Cerebellar cortex (tissue), 1 donor: Measurements from ENCODE around the gene BAZ1B.
"Not testable (repeated sequence)": the region's sequence is repeated elsewhere in the genome, so short reads cannot be mapped to it uniquely, and the experiment has no call there.

Source experiments
- DNase-seq: peaks from one replicate; pipeline ENCODE4 v3.0.0-alpha.2; 2015; ENCODE audit warnings: low spot score

BAZ1B gene

DNA sequence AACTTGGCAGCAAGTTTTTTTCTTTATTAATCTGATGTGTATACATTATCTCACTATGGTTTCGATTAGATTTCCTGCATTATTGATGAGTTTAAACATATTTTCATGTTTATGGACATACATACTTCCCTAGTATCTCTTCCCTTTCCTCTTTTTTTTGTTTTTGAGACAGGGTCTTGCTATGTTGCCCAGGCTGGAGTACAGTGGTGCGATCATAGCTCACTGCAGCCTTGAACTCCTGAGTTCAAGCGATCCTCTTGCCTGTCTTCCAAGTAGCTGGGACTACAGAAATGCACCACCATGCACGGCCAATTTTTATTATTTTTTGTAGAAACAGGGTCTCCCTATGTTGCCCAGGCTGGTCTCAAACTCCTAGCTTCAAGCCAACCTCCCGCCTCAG lies 18.9 kb downstream of the BAZ1B start:
- DNase-seq = no peak

DNA sequence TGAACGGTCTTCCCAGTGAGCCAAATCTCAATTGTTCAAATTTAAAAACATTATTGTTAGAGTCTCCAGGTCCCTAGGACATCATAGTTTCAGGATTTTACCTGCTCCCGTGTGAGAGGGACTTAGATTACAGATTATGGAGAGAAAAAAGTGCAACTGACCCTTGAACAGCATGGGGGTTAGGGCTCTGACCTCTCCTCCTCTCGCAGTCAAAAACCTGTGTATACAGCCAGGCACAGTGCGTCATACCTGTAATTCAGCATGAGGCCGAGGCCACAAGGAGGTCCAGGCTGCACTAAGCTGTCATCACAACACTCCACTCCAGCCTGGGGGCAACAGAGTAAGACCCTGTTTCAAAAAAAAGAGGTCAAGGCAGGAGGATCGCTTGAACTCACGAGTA lies 25.5 kb downstream of the BAZ1B start:
- no peak for DNase-seq

DNA sequence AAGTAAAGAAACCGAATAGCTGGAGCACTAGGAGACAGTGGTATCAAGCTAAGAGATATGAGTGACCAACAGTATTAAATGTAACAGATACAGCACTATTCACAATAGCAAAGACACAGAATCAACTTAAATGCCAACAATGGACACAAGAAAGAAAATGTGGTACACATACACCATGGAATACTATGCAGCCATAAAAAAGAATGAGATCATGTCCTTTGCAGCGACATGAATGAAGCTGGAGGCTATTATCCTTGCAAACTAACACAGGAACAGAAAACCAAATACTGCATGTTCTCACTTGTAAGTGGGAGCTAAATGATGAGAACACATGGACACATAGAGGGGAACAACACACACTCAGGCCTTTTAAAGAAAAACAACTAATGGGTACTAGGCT lies 26.6 kb downstream of the BAZ1B start:
- not testable (repeated sequence) for DNase-seq

DNA sequence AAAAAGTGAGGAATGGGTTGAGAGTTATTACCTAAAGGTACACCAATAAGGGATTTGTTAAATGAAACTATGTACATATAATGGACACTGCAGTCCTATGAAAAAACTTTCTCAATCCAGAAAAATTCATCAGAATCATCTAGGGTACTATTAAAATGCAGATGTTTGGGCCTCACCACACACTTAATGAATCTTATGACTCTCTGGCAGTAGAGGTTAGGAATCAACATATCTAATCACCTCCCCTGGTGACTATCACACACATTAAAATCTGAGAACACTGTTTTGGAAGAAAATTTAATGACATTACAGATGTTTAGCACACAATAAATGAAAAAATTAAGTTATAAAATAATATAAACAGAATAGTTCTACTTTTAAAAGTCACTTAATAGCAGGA lies 32.1 kb downstream of the BAZ1B start:
- no peak for DNase-seq

DNA sequence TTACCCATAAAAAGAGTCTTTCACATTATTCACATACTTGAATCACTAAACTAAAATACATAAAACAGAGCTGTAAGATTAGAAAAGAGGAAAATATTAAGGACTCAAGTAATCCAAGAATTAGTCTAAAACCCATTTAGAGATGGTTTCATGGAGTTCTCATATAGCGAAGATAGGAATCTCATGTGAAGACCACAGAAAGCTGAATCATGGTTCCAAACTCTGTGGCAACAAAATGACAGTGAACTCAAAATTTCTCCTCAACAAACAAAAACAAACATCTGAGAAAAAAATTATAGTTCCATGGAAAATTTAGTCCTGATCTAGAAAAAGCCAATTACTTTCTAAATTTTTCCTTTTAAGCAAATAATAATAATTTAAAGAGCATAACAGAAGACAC lies 34.6 kb downstream of the BAZ1B start:
- no peak for DNase-seq

DNA sequence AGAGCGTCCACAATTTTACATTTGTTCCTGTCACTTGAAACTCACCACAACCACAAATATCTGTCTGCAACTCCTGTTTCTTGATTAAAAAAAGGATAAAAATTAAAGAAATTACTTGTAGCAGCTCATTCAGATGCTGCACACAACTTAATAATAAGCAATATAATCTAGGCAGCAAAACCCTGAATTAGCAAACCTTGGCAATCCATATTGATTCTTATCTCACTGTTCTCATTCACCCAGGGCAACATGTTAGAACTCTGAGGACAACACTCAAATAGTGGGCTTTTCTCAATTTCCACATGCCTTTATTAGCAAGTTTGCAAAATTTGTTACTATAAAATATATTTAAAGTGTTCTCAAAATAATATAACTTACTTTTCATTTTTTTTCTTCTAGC lies 38.9 kb downstream of the BAZ1B start:
- DNase-seq = no peak

DNA sequence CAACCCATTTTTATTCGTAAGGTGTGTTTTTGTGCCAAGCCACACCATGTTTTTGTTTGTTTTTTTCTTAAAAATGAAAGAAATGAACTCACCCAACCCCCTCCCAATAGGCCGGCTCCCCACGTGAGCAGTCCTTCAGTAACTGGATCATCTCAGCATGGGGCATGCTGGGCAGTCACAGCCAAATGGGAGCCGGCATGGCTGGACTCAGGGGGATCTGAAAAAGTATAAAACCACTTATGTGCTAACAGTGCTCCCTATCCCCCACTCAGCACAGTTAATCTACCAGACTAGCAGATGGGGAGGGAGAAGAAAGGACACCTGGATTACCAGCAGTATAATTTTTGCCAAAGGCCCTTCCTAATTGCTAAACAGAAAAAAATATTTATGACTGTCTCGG lies 39.3 kb downstream of the BAZ1B start:
- peak; percentile 27 for DNase-seq

DNA sequence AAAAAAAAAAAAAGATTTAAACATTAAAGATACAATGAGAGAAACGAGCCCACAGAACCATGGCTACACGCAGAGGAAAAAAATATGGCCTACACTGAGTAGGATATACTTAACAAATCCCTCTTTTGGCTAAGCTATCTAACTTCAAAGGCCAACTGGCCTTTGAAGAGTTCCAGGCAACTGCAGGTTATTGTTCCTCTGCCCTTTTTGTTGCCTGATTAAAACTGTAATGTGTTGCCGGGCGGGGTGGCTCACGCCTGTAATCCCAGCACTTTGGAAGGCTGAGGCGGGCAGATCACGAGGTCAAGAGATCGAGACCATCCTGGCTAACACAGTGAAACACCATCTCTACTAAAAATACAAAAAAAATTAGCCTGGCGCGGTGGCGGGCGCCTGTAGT lies 40.6 kb downstream of the BAZ1B start:
- not testable (repeated sequence) for DNase-seq

DNA sequence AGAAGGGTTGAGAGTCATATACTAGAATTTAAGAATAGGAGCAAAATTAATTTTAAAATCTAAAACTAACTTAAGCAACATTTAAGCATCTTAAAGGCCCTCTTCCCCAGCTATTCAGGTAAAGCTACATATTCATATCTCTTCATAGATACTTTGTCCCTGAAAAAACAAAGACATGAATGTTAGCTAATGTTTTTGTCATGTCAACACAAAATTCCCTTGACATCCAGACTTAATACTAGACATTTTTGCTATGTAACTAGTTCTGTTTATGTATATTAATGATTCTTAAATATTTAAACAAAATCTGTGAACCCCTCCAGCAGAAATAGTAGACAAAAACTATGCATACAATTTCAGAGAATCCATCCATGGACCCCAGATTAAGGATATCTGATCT lies 43.5 kb downstream of the BAZ1B start:
- DNase-seq = no peak

DNA sequence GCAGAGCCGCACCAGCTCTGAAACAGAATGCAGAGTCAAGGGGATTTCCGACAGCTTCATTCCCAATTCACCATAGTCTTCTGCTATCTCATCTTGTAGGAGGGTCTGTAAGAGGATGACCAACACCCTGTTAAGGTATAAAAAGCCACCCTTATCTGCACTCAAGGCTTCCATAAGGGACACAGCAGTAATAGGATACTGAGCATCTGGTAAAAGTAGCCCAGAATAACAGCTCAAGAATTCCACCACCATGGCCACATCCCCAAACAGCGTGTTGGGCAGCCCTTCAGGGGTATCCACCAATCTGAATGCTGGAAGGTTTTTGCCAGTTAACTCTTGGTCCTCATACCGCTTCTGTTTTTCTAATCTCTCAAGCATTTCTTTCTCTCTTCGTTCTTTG lies 44.7 kb downstream of the BAZ1B start:
- DNase-seq = no peak

DNA sequence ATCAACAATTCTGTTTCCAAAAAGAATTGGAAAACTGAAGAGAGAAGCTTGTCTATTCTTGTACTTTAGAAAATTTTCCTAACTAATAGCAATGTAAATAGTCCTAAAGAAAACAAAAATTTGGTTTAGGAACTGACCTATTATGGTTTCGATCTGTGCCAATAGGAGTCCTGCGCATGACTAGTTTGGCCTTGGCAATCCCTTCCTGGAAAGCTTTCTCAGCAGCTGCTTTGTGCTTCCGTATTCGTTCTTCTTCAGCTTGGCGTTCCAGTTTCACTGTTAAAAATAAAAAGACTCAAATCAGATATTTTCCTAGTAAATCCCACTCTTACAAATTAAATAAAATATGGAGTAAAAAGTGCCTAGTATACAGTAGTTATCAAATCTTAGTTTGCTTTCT lies 51.9 kb downstream of the BAZ1B start:
- DNase-seq = no peak

DNA sequence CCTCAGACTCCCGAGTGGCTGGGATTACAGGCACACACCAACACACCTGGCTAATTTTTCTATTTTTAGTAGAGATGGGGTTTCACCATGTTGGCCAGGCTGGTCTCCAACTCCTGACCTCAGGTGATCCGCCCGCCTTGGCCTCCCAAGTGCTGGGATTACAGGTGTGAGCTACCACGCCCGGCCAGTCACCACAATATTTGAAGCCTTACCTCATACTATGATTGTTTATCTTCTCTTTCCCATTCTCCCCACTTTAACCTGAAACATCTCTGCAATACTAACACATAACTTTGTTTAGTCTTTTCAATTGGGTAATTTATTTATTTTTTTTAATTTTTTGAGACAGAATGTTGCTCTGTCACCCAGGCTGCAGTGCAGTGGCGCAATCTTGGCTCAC lies 55.0 kb downstream of the BAZ1B start:
- not testable (repeated sequence) for DNase-seq

DNA sequence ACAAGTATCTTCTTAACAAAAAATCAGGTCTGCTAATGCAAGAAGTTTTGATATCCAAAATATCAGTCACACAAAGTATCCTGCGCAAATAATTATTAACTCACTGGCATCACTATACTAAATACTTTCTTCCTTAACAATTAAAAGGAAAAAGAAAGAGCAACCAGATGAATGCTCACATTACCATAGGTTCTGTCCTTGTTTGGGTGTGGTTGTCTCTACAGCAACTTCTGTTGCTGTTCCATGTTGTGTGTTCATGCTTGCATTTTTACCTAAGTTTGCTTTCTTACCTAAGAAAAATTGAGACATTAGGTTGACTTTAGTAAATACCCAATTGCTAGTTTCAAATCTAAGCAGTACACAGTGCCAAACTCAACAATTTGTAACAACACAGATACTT lies 56.0 kb downstream of the BAZ1B start:
- no peak for DNase-seq

DNA sequence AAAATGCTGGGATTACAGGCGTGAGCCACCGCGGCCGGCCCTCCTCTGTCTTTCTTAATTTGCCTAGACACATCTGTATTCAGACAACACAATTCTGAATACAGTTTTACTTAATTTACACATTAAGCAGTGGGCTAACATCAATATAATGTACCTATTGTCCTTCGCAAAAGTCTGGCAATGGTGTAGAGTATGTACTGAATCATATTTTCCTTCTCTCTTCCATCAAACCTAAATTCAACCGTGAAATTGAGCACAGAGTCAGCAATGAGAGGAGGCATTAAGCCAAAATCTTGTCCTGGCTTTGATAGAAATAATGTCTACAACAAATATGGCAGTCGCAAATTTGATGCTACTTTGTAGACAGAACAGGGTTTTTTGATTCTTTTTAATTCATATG lies 58.1 kb downstream of the BAZ1B start:
- DNase-seq = no peak

DNA sequence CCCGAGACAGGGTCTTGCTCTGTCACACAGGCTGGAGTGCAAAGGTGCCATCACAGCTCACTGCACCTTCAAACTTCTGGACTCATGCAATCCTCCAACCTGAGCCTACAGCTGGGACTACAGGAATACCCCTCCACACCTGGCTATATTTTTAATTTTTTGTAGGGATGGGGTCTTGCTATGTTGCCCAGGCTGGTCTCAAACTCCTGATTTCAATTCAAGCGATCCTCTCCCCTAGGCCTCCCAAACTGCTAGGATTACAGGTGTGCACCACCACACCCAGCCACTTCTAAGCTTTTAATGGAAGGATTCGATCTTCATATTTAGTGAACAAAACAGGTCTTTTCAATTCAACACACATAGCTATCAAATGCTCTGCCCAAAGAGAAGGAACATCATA lies 58.8 kb downstream of the BAZ1B start:
- no peak for DNase-seq

DNA sequence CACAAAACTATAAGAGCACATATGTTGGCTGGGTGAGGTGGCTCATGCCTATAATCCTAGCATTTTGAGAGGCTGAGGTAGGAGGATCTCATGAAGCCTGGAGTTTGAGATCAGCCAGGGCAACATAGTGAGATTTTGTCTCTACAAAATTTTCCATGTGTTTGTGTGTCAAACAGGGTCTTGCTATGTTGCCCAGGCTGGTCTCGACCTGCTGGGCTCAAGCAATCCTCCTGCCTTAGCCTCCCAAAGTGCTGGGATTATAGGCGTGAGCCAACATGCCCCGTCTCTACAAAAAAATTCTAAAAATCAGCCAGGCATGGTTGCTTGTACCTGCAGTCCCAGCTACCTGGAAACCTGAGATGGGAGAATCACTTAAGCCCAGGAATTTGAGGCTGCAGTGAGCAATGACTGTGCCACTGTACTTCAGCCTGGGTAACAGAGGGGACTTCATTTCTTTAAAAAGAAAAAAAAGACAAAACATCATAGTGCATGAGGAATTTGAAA lies 60.3 kb downstream of the BAZ1B start:
- no peak for DNase-seq

DNA sequence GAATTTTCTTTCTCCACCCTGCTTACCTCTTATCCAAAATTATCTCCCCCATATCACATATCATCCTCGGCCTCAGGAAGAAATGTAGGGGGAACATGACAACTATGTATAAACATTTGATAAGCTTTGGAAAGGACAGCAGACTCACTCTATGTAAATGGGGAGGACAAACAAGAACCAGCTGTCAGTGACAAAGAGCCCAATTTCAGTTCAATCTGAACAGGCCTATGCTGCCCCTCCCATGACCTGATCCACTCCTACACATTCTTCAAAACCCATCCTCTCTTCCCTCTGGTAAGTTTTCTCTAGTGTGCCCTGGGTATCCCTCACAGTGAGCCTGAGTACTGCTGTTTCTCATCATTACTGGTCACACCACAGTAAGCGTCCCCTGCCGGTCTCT lies 67.7 kb downstream of the BAZ1B start:
- DNase-seq = no peak

DNA sequence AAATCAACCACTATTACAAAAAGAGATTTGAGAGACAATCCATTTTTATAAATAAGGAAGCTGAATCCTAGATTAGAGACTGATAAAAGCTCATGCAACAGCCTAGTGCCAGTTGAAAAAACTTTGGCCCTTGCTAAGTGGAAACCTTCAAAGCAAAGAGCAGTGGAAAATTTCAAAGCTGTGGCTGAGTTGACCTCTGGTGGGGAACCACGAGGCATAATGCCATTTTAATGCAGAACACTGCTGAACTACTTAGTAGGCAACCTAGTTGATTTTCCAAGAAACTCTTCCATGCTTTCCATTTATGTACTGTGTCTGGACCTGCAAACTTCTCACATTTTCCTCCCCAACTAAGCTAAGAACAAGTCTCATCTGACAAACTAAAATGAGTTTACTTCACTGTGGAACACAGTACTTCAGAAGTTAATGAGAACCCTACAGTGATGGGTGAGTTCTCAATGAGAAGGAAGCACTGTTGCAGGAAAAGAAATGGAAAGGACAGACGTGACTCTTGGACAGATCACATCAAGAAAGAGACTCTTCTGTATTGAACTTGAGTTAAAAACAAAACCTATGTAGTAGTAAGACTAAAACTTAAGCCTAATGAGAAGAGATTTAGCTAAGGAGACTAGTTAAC lies 69.0 kb downstream of the BAZ1B start:
- no peak for DNase-seq

DNA sequence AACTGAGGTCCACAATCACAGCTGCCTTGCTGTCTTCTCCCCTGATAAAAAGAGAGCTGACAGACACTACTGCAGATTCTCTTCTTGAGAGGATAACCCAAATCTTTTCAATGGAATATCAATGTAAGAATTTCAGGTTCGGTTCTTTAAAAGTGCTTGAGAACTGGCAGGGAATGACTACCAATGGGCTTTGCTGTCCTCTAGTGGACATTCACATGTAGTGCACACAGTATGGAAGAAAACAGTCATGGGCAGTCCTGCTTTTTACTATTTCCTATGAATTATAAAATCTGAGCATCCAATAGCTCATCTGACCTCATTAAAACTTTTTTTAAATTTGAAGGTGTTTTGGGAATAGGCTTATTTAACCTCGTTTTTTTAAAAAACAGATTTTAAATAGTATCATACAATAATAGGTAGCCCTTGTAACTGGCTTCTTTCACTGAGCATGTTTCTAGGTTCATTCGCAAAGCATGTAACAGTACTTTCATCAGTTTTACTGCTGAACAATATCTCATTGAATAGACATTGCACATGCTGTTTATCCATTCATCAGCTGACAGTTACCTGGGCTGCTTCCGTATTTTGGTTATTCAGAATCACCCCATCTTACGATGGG lies 70.2 kb downstream of the BAZ1B start:
- peak; percentile 76 for DNase-seq

DNA sequence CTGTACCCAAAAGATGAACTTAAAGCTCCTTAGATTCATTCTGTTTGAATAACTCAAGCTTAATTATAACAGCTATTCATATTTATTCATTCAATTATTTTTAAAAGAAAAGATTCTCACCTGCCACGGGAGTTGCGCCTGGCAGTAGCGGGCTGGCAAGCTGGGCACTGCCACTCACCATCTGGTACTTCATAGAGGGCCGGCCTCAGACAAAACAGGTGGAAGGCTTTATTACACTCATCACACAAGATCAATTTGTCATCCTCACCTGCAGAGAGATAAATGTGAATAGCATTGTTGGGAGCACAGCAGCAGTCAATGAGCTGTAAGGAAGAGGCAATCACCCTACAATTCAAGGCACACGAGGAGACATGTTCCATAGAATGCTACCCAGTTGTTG lies 72.7 kb downstream of the BAZ1B start:
- DNase-seq = peak; percentile 78

DNA sequence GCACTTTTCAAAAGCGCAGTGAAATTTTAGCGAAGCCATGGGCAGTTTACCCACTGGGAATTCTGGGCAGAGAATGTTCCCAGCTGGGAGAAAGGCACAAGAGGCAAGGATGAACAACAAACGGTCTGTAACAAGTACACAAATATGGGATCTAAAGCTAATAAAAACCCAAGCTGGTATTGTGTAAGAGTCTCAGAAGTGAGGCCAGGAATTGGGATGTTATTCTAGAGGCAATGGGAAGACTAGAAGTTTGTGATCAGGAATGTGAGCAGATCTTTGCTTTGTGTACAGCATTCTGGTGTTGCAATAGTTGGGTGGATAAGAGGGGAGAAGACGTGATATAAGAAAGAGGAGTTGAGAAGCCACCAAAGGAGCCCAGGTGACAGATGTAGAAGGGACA lies 73.5 kb downstream of the BAZ1B start:
- no peak for DNase-seq

DNA sequence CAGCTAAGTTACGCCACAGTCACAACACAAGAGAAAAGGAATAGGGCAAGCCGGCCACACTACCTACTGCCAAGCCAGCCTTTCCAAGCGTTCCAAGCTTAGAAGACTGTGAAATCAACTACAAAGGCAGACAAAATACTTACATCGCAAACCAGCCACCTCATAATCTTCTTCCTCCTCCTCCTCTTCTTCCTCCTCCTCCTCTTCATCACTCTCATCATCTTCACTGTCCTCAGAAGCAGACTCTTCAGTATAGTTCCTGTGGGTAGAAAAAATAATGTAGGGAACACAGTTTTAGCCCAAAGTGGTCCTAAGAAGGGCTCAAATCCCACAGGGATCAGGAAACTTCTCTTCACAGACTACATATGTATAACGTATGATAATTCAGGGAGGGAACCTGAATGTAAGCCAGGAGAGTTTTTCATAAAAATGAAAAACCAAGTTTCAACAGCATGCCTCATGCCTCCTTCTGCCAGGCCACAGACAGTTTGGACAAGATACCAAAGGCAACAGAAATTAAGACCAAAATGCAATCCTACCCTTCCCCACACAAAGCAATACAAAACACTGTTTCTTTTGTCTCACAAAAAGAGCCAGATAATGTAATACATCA lies 74.9 kb downstream of the BAZ1B start:
- no peak for DNase-seq

DNA sequence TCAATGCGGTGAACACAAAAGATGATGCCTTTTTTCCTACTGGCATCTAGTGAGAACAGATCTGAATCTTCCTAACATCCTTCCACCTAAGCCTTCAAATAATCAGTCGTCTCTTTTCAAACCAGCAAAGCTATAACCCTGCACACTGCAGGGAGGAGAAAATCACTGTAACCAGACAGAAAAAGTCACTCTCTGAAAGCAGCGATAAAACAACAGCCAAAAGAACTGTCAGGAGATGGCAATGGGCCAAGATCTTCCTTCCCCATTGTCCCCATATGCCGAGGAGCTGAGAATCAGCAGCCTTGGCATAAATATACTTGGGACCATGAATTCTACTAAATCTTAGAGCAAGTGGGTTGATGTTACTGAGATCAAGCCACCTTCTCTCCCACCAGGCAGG lies 75.4 kb downstream of the BAZ1B start:
- peak; percentile 84 for DNase-seq
